ENCODE data around the gene SORCS2. TPM values are rescaled to one million over a fixed set of nuclear protein-coding genes. Genes with fewer than 3 reads are reported as not detected.

Gene SORCS2
- total RNA-seq, 4 donors from 2014 or later, result 0.53 to 9.9 (median 0.90) TPM

DNA sequence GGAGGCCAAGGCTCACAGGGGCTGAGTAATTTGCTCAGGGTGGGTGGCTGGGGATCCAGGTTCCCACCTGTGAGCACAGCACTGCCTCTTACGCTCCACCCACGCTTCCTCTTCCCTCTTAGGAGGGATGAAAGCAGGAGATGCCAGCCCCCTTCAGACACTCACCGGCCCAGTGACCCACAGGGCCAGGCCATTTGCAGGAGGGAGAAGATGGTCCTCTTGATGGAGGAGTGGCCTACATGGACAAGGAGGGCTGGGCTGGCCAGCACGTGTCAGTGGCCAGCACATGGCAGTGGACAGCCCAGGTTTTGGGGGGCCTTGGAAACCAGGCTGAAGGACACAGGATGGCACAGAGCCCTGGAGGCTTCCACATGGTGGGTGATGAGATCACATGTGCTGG is 350.4 kb downstream of the SORCS2 start:
- Histone ChIP-seq H3K4me3 (no peak overlapping the region), H3K36me3 (no peaks in the 10 kb centered on the region), H3K9me3 (peaks cover 0 to 9% (median 3%) of the 10 kb centered on the region in 4 donors), H3K27ac (no peak overlapping the region), H3K4me1 (no peaks in the 10 kb centered on the region), H3K27me3 (no peaks in the 10 kb centered on the region)
- TF ChIP-seq POLR2A (IDR thresholded peaks at IDR 0.05), result no peak
- TF ChIP-seq, protein P1, sequence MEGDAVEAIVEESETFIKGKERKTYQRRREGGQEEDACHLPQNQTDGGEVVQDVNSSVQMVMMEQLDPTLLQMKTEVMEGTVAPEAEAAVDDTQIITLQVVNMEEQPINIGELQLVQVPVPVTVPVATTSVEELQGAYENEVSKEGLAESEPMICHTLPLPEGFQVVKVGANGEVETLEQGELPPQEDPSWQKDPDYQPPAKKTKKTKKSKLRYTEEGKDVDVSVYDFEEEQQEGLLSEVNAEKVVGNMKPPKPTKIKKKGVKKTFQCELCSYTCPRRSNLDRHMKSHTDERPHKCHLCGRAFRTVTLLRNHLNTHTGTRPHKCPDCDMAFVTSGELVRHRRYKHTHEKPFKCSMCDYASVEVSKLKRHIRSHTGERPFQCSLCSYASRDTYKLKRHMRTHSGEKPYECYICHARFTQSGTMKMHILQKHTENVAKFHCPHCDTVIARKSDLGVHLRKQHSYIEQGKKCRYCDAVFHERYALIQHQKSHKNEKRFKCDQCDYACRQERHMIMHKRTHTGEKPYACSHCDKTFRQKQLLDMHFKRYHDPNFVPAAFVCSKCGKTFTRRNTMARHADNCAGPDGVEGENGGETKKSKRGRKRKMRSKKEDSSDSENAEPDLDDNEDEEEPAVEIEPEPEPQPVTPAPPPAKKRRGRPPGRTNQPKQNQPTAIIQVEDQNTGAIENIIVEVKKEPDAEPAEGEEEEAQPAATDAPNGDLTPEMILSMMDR (IDR thresholded peaks at IDR 0.05), result no peak
- DNase-seq, result no peak

DNA sequence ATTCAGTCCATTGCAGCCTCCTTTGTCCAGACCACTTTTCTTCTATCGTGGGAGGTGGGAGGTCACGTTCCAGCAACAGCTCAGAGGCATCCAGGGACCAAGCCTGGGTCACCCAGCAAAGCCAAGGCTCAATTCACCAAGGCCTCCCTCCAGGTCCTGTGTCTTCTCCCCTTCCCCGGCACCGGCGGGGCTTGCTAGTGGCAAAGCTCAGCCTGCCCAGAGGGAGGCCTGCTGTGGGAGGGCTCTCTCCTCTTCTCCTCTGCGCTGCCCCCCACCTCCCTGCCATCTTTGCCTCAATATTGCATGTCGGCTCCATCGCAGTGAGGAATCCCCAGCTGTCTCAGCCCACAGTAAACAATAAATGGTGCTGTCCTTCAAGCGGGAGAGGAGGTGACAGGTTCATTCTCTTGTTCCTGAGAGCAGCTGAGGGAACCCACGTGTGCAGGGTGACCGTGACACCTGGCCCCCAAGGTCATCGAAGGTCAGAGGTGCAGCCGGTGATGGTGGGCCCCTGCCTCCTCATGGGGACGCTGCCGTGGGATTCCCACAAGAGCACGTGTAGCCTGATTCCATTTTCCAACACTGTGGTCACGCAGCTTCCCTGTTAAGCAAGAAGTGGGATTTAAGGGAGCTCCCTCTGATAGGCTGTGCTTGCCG is 353.9 kb downstream of the SORCS2 start:
- no peaks in the 10 kb centered on the region for H3K4me1 ChIP-seq
- TF ChIP-seq, protein P1 (IDR thresholded peaks at IDR 0.05), result no peak
- no peak for TF ChIP-seq POLR2A (IDR thresholded peaks at IDR 0.05)
- H3K27me3 ChIP-seq, result no peaks in the 10 kb centered on the region
- no peak overlapping the region for H3K4me3 ChIP-seq
- no peak for DNase-seq
- no peaks in the 10 kb centered on the region for H3K36me3 ChIP-seq
- no peak overlapping the region for H3K27ac ChIP-seq
- H3K9me3 ChIP-seq, result no peaks in the 10 kb centered on the region

DNA sequence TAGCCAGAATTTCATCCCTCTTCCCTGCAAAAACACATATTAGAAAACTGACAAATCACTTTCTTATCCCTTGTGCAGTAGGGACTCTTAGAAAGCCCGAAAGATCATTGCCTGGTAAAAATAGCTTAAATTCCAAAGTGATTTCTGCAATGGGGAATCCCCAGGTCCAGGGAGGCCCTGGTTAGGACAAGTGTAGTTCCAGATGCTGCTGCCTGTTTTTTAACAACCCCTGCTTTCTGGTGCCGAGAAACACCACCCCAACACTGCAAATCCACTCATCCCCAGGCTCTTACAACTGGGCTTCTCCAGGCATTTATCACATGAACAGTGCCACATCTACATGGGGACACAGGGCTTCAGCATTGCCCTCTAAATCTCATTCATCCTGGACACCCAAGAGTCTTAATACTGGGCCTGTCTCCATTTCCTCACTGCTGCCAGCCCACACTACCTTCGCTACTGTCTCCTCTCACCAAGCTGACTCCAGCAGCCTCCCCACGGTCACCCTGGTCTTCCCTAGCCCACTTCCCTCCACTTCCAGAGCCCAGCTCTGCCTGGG is 354.6 kb downstream of the SORCS2 start:
- DNase-seq, result no peak
- Histone ChIP-seq H3K36me3 (no peaks in the 10 kb centered on the region), H3K4me1 (no peaks in the 10 kb centered on the region), H3K27ac (no peak overlapping the region), H3K4me3 (no peak overlapping the region), H3K9me3 (no peaks in the 10 kb centered on the region), H3K27me3 (no peaks in the 10 kb centered on the region)
- TF ChIP-seq, protein P1 (IDR thresholded peaks at IDR 0.05), result no peak

DNA sequence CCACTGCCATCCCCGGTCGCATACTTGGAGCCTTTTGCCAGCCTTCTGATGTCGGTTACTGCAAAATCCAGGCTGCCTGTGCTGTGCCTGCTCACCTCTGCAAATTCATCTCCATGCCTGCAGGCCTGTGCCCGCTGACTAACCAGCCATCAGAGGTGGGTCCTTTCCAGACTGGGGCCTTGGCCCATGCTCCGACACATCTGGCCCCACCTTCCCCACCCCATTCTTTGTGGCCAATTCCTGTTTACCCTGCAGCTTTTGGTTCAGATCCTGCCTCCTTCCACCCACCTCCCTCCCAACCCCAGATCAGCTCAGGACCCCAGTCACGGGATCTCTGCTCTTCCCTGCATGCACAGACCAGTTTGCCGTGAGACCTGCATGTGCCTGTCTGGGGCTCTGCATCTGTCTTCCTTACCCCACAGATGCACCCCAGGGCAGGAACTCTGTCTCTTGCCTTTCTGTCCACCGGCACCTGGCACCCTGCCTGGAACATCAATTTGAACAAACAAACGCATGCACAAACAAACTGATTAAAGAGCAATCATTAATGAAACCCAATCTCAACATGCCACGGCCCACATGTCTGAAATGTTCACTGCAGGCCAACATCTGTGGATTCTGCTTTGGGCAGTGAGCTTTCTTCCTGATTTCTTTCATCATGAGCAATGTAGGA is 355.2 kb downstream of the SORCS2 start:
- no peak for TF ChIP-seq POLR2A (IDR thresholded peaks at IDR 0.05)
- TF ChIP-seq, protein P1 (IDR thresholded peaks at IDR 0.05), result no peak

DNA sequence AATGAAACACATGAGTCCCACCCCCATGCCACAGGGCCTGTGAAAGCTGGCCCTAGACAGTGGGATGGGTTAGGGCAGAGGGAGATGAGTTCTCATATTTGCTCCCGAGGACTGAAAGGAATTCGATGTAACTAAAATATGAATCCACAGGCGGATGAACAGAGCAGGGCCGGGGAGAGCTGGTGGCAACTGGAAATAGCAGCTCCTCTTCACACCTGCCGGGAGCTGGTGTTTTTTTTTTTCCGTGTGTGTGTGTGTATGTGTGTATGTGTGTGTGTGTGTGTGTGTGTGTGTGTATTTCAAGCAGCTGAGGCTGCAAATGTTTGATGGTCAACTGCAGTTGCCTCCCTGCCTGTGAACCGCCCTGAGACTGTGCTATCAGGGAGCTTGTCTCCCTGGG is 357.5 kb downstream of the SORCS2 start:
- H3K36me3 ChIP-seq, result no peaks in the 10 kb centered on the region
- H3K27ac ChIP-seq, result no peak overlapping the region
- peaks cover 0 to 14% (median 1%) of the 10 kb centered on the region in 4 donors for H3K9me3 ChIP-seq
- H3K27me3 ChIP-seq, result no peaks in the 10 kb centered on the region
- TF ChIP-seq, protein P1 (IDR thresholded peaks at IDR 0.05), result no peak
- TF ChIP-seq POLR2A (IDR thresholded peaks at IDR 0.05), result no peak
- no peaks in the 10 kb centered on the region for H3K4me1 ChIP-seq
- no peak overlapping the region for H3K4me3 ChIP-seq
- no peak for DNase-seq

More for the DNA sequence above, 355.2 kb downstream of the SORCS2 start:
- no peak overlapping the region for H3K27ac ChIP-seq
- peaks cover 0 to 1% (median 0%) of the 10 kb centered on the region in 4 donors for H3K9me3 ChIP-seq
- no peaks in the 10 kb centered on the region for H3K36me3 ChIP-seq
- no peaks in the 10 kb centered on the region for H3K27me3 ChIP-seq
- H3K4me1 ChIP-seq, result no peaks in the 10 kb centered on the region
- no peak for DNase-seq
- H3K4me3 ChIP-seq, result no peak overlapping the region

Data from Peyer's patch (tissue), 4 donors.